Activated CD8-positive, alpha-beta memory T cell treated with anti-CD3 and anti-CD28 coated beads for 36 hours (primary cell): ENCODE data around the gene PHC2. TPM values are rescaled to one million over a fixed set of nuclear protein-coding genes. Genes with fewer than 3 reads are reported as not detected.

Experiments
- CTCF ChIA-PET: fragments of 350-600 bp; sonication (Branson Sonifier 250); formaldehyde crosslinking; loops from one replicate; lab custom pipeline; 2021; ENCODE audit warnings: antibody characterized with exemption; lab: Charles Lee
- POLR2A ChIA-PET: fragments of 350-600 bp; sonication (Branson Sonifier 250); formaldehyde crosslinking; loops from one replicate; lab custom pipeline; 2021; ENCODE audit warnings: antibody characterized with exemption; lab: Charles Lee
- total RNA-seq, 2 experiments: library from RNA; stranded (reverse); gene quantifications; one replicate each; pipeline ENCODE4 v1.2.3, GENCODE V29; 2021

Gene PHC2
- total RNA-seq, 2 experiments from 2014 or later = 23.9 to 25.5 TPM

DNA sequence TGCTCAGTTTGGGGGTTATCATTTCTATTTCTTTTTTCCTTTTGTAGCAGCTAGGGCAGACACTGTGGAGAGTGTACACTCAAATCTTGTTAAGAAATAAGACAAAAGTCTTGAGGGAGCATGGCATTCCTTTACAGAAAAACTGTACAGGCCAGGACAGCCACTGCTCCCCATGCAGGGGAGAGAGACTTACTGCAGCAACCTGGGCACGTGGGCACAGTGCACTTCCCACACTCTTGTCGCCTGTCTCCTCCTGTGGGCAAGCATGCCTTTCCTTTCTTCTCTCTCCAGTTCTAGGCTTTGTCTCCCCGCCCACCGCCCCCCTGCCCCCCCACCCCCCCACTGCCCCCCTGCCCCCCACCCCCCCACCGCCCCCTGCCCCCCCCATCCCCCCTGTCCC, 51.9 kb downstream of the PHC2 start:
- ChIA-PET CTCF (interaction anchor here (1.3 kb wide), 1 partner anchor 10 kb away, joined by 3 read pairs; no protein-coding TSS in a partner anchor), POLR2A (no interaction called here)

DNA sequence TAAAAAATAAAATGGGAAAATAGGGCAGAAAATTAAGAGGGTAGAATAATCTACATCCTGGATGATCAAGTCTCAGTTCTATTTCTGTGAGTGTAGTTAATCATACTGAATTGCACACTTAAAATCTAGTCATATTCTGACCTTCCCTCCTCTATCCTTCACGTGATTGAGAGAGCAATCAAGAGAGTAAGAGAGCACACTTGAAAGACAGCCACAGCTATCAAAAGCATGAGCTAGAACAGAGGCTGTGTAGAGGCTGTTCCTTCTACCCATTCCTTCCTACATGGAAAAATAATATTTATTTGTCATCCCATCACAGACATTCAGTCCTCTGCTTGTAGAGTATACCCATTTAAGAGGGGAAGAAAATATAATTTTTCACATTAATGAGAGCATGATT, 52.4 kb downstream of the PHC2 start:
- POLR2A ChIA-PET = no interaction called here
- CTCF ChIA-PET = interaction anchor here (1.3 kb wide), 1 partner anchor 9 kb away, joined by 3 read pairs; no protein-coding TSS in a partner anchor

DNA sequence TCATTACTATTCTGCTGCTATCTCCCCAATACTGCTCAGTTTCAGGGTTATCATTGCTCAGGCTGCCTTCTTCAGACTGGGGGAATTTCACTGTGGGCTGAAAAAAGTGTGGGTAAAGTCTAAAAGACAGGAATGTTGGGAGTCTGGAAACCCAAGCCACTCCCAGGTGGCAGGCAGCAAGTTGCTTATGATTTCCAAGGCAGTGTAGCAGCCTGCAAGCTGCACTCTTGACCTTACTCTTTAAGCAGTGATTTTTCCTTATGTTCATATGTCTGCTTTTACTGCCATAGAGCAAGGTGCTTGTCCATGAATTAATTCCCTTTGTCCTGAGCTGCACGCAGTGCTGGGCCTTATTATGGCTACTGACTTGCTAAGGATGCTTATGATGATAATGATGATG, 53.1 kb downstream of the PHC2 start:
- CTCF ChIA-PET = no interaction called here
- POLR2A ChIA-PET = interaction anchor here (0.6 kb wide), 1 partner anchor 129 kb away, joined by 3 read pairs; no protein-coding TSS in a partner anchor

DNA sequence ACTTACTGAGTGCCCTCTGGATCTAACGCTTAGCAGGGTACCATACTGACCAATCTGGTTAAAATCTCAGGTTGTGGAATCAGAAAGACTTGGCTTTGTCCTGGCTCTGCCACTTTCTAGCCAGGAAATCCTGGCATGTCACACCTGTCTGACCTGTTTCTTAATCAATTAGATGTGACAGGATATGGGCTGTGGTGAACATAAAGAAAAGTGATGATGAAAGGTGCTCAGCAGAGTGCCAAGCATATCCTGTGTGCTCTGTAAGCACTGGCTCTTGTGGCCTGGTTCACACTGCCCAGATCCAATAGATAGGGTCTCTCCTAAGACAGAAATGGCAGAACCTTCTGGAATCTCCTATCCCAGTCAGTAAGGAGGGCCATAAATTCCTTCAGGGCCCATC, 53.9 kb downstream of the PHC2 start:
- POLR2A ChIA-PET = no interaction called here
- CTCF ChIA-PET = interaction anchor here (0.6 kb wide), 1 partner anchor 204 kb away, joined by 4 read pairs; no protein-coding TSS in a partner anchor

DNA sequence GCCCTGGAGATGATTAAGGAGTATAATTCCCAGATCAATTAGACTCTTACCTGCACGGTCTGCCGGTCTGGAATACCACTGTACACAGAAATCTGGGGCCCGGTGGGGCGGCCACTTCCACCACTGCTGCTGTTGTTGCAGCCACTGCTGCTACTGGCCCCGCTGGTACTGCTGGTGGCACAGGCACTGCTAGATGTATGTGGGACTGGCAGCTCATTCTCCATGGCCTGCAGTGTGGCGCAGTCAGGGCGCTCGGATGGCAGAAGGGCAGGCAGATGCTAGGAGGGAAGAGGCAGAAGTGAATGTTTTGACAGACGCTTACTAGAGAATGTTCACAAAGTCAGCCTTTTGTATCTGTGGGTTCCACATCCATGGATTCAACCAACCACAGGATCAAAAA, 55.6 kb downstream of the PHC2 start:
- CTCF ChIA-PET = no interaction called here
- POLR2A ChIA-PET = no interaction called here

DNA sequence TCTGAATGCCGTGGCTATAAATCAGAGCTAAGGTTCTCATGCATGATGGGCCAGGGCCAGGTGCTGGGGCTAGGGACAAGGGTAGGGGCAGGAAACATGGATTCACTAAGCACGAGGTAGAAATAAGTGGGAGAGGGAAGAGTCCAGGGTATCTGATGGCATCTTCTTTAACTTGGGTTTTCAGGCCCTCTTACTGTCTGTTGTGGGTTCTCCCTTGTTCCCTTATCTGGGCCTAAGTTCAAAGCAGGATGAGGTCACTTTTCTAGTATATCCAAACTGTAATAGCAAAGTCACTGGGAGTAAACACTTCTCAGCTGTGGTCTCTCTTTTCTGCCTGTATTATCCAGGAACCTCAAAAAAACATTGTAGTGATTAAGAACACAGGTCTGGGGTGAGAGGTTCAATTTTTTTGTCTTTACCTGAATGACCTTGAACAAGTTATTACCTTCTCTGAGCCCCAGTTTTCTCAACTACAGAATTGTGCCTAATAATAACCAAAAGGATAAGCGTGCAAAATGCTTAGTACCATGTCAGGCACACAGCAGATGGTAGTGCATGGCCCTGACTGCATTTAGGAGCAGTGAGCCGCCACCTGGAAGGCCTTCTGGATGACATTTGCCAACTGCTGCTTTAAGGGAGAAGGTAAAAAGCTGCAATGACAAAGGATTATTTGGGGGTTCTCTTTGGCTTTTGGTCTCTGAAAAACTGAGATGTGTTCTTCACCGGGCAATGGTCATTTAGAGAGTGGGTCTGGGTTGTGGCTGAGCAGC, 56.4 kb downstream of the PHC2 start:
- POLR2A ChIA-PET = no interaction called here
- CTCF ChIA-PET = no interaction called here

DNA sequence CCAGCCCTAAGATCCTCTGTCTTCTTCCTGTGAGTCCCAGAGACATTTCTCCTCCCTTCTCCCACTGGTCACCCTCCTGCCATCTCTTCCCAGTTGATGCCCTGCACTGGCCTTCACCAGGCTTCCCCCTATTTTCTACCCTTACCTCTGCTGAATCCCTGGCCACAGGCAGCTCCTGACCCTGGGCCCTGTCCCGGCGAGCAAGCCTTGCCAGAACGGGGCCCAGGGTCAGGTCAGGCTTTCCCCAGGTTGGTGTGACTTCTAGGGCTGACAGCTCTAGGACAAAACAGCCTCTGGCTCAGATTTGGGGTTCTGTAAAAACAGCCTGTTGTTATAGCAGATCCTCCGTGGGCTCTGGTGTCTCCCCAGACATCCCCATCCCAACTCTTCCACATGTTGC, 57.3 kb downstream of the PHC2 start:
- CTCF ChIA-PET = no interaction called here
- POLR2A ChIA-PET = no interaction called here

DNA sequence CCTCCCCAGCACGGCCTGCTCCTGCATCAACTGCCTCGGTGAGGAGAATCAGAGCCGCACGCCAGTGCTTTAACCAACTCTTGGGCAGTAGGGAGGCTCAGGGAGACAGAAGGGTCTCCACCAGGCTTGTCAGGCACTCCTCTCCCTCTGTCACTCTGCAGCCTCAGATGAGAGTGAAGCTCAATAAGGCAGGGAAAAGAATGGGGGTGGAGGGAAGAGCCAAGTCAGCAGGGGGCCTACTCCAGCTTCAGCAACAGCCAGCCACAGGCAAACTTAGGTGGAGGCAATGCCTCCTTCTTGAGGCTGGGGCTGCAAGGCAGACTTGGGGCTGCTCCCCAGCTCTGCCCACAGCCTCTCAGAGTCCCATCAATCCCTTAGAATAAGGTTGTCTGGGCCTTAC, 58.2 kb downstream of the PHC2 start:
- POLR2A ChIA-PET = no interaction called here

DNA sequence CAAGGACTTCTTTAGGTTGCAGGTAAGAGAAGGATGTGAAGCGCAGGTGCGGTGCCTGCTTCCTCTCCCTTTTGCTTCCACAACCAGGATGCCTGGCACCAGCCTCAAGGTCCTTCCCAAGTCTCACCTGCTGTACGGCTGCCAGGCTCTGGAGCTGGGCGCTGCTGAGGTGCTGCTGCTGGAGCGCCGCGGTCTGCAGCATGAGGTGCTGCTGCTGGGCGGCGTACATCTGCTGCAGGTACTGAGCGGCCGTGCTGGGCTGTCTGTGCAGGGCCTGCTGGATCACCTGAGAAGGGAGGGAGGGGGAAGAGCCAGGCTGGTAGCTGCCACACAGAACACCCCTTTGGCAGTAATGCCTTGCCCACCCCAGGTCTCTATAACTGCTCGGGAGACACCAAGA, 58.7 kb downstream of the PHC2 start:
- ChIA-PET CTCF (interaction anchor here (1.3 kb wide), 1 partner anchor 76 kb away, joined by 3 read pairs; no protein-coding TSS in a partner anchor), POLR2A (no interaction called here)

More for the DNA sequence above, 58.2 kb downstream of the PHC2 start:
- CTCF ChIA-PET = interaction anchor here (1.3 kb wide), 1 partner anchor 77 kb away, joined by 3 read pairs; no protein-coding TSS in a partner anchor

DNA sequence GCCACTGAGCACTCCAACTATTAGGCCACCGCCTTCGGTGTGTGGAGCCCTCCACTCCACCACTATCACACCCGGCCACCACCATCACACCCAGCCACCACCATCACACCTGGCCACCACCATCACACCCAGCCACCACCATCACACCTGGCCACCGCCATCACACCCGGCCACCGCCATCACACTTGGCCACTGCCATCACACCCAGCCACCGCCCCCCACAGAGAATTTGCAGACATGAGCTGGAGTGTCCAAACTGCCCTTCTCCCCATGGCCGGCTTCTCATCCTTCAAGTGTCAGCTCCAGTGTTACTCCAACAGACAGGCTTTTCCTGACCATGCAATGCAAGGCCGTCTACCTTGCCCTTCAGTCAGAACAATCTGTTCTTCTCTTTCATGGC, 59.6 kb downstream of the PHC2 start:
- ChIA-PET CTCF (no interaction called here), POLR2A (no interaction called here)

DNA sequence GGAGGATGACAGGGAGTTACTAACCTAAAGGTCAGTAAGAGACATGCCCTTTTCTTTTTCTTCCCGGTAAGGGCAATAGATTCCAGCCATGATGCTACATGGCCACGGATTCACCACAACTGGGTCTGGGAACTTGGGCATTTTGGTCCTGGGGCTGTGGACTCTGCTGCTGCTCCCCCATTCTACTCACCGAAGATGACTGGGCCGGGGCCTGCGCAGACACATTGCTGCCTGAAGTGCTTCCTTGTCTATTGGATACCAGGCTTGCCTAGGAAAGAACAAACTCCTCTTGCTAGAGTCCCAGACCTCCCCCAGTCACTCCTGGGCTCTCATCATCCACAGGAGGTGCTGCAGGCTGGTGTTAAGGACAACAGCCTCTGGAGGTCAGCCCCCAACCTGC, 60.1 kb downstream of the PHC2 start:
- ChIA-PET CTCF (interaction anchor here (1.4 to 3.9 kb wide), 2 partner anchors 75 to 85 kb away, joined by 3 to 28 read pairs; no protein-coding TSS in a partner anchor), POLR2A (no interaction called here)

DNA sequence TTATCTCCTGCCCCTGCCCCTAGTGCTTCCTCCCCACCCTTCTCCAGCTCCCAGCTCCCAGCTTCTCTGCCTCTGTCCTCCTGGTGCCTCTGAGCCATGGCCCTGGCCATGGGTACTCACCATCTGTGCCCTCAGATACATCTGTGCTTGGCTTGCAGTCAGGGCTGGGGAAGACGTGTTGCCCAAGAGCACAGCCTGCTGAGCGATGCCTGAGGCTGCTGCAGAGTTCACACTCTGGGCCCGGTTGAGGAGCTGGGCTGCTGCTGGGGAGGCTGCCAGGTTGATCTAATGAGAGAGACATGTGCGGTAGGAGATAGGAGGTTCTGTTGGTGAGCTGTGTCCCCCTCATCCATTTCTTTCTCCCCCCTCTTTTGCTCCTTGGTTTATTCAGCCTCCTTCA, 60.6 kb downstream of the PHC2 start:
- CTCF ChIA-PET = interaction anchor here (1.4 to 3.9 kb wide), 2 partner anchors 74 to 86 kb away, joined by 3 to 28 read pairs; no protein-coding TSS in a partner anchor
- POLR2A ChIA-PET = no interaction called here

DNA sequence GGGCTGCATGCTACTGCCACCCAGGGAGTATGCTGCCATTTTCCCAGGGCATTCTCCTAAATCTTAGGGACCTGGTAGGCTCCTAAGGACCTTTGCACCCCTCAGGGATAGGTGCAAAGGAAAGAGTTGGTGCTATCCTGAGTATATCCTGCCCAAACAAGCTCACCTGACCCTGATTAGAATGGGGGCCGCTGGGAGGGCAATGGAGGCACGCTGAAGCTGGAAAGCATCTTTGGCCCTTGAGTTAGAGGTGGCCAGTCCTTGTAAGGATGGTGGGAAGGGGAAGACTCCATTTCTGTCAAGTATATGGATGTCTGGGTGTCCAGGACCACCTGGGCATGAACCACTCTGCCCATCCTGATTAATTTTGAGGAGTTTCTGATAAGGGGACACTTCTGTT, 61.1 kb downstream of the PHC2 start:
- ChIA-PET CTCF (interaction anchor here (0.9 to 3.9 kb wide), 3 partner anchors 10 to 86 kb away, joined by 3 to 28 read pairs (median 3); no protein-coding TSS in a partner anchor), POLR2A (no interaction called here)

DNA sequence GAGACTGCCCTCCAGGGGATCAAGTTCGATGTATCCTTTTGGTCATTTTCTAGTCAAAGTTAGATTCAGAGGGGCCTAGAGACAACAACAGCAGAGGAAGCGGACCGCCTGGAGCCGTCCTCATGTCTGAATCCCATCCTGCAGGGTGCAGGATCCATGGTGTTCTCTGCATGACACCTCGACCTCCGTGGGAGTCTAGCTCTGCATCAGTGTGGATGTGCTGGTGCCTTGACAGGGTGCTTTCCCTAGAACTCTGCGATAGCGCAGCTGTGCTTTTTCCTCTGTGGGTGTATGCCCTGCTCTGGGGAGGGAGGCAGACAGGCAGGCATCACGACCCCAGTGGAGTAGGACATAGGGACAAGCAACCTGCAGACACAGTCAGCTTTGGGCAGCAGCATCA, 61.8 kb downstream of the PHC2 start:
- CTCF ChIA-PET = interaction anchor here (0.9 to 3.9 kb wide), 3 partner anchors 10 to 87 kb away, joined by 3 to 28 read pairs (median 3); no protein-coding TSS in a partner anchor
- POLR2A ChIA-PET = no interaction called here

DNA sequence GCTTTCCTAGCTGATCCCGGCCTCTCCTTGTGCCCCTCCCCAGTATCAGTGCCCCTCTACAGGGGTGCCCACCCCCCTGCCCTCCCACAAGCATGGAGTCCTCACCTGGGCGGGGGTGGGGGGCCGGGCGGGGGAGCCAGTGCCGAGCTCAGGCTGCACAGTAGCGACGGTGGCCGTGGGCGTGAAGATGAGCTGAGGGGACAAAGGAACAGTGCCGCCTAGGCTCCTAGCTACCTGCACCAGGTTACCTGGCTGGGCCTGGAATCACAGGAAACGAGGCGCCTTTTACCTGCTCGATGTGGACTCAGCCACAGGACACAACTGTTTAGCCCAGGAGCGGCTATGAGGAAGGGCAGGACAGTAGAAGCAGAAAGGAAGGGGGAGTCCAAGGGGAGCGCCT, 62.5 kb downstream of the PHC2 start:
- CTCF ChIA-PET = interaction anchor here (0.6 to 3.9 kb wide), 3 partner anchors 35 to 75 kb away, joined by 3 to 28 read pairs (median 3); no protein-coding TSS in a partner anchor
- POLR2A ChIA-PET = no interaction called here

DNA sequence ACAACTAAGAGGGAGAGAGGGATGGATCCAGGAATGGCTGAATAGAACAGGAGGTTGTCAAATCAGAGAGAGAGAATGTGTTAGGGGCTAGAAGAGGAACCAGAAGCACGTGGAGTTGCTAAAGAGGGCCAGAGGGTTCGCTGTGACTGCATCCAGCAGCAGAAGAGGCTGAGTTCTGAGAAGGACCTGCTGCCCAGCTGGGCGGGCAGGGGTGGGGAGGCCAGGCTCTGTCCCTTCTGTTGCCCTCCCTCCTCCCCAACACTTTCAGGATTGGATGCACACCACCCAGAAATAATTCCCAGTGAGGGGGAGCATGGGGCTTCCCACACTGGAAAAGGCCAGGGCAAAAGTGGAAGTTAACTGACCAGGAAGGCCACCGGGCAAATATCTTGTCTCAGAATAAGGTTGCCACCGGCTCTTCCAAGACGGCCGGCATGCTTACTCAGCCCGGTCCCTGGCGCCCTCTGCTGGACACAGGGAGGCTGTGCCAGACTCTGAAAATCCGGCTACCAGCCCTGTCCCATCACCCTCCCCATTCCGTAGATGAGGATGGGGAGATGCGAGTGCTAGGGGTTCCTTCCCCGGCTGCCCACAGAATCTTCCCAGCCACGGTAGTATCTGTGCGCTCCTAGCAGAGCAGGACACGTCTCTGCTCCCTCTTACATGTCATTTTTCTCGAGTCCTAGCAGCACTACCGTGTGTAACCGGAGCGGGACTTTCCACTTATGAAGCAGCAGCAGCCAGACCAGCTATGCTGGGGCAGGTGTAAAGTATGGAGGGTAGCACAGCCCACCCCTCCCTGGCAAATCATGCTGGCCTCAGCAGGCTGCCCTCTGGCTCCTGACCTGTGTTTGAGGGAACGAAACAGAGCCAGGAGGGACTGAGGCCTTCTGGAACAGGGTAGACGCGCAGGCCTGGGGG, 63.1 kb downstream of the PHC2 start:
- CTCF ChIA-PET = interaction anchor here (0.6 to 3.9 kb wide), 4 partner anchors 35 to 74 kb away, joined by 3 to 28 read pairs (median 4); no protein-coding TSS in a partner anchor
- POLR2A ChIA-PET = no interaction called here

DNA sequence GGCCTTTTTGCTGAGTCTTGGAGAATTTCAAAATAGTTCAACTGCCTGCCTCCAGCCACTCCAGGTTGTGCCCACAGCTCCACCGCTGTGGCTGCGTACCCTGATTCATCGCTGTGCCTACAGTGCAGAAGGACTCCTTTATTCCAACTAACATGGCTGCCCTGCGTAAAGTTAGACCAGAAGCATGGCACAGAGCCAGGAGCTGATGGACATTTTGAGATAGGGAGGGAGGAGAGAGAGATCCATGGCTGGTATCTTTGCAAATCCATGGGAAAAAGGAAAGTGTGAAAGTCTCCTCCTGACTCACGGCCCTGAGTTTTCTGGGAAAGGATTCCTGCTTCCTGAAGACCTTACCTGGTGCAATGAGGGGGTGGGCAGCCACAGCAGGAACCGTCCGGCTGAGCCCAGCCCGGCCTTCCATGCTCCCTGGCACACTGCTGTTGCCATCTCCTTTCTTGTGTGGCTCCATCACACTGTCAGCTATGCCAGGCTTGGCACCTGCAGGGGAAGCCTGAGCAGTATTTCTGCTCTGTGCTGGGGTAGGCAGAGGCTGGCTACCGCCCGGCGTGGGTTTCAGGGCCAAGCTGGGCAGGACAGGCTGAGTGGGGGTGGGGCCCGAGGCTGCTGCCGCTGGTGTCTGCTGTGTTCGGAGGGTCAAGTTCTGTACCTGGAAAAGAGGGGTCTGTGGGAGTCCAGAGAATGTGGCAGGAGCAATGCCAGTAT, 64.0 kb downstream of the PHC2 start:
- ChIA-PET POLR2A (interaction anchor here (0.7 kb wide), 1 partner anchor 12 kb away, joined by 4 read pairs; no protein-coding TSS in a partner anchor), CTCF (interaction anchor here (0.6 to 3.9 kb wide), 3 partner anchors 25 to 71 kb away, joined by 3 to 28 read pairs (median 6); no protein-coding TSS in a partner anchor)

DNA sequence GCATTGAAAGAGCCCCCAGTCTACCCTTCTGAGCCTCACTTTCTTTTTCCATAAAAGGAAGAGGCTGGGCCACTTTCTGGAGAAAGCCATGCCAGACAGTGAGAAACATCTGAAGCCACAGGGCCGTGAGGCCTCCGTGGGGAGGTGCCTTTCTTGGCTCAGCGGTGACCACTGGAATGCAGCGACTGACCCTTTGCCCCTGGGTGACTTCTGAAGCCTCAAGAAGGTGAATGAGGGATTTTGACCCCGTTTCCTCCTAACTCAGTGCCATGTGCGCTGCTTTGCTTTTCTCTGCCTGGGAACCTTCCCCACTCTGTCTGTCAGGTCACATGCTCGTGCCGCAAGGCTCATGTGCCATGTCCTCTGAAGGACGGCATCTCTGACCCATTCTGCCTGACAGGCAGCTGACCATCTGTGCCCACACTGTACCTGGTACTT, 65.3 kb downstream of the PHC2 start:
- ChIA-PET CTCF (interaction anchor here (0.6 to 1.2 kb wide), 3 partner anchors 70 to 535 kb away, joined by 3 read pairs; no protein-coding TSS in a partner anchor), POLR2A (no interaction called here)
